NT2/D1 (cell line): ENCODE measurements around the gene ZNF597.

Experiments used
- DNase-seq: peaks from one replicate; pipeline ENCODE4 v3.0.0-alpha.2; 2011; ENCODE audit warnings: low read depth, low spot score
- H3K27me3 ChIP-seq: 2 replicates; pipeline ENCODE4 v1.6.0; 2011; ENCODE audit warnings: mild to moderate bottlenecking; ENCODE audit not compliant: insufficient read length, insufficient read depth
- H3K36me3 ChIP-seq: 2 replicates; pipeline ENCODE4 v1.6.1; 2011; ENCODE audit warnings: mild to moderate bottlenecking, low read length, mixed read lengths; ENCODE audit not compliant: insufficient read depth, insufficient read length
- H3K4me1 ChIP-seq: 2 replicates; pipeline ENCODE4 v1.5.1; 2011; ENCODE audit not compliant: insufficient read depth, insufficient read length
- H3K4me3 ChIP-seq: 2 replicates; pipeline ENCODE4 v1.5.1; 2011; ENCODE audit warnings: low read depth; ENCODE audit not compliant: insufficient read length
- H3K9ac ChIP-seq: 2 replicates; pipeline ENCODE4 v1.6.0; 2011; ENCODE audit warnings: low read depth; ENCODE audit not compliant: insufficient read length
- H3K9me3 ChIP-seq: 2 replicates; pipeline ENCODE4 v1.5.1; 2011; ENCODE audit warnings: mild to moderate bottlenecking, low read length; ENCODE audit not compliant: insufficient read depth
- SUZ12 ChIP-seq: IDR thresholded peaks from 2 replicates; pipeline ENCODE4 v1.6.1; 2011; ENCODE audit not compliant: insufficient read length, insufficient read depth; ENCODE audit errors: extremely low read depth
- YY1 ChIP-seq: IDR thresholded peaks from 2 replicates; pipeline ENCODE4 v1.6.1; 2011; ENCODE audit not compliant: insufficient read length, insufficient read depth
- ZNF274 ChIP-seq: IDR thresholded peaks from 2 replicates; pipeline ENCODE4 v1.6.1; 2011; ENCODE audit warnings: mild to moderate bottlenecking, low read depth, low read length

ZNF597 gene

DNA sequence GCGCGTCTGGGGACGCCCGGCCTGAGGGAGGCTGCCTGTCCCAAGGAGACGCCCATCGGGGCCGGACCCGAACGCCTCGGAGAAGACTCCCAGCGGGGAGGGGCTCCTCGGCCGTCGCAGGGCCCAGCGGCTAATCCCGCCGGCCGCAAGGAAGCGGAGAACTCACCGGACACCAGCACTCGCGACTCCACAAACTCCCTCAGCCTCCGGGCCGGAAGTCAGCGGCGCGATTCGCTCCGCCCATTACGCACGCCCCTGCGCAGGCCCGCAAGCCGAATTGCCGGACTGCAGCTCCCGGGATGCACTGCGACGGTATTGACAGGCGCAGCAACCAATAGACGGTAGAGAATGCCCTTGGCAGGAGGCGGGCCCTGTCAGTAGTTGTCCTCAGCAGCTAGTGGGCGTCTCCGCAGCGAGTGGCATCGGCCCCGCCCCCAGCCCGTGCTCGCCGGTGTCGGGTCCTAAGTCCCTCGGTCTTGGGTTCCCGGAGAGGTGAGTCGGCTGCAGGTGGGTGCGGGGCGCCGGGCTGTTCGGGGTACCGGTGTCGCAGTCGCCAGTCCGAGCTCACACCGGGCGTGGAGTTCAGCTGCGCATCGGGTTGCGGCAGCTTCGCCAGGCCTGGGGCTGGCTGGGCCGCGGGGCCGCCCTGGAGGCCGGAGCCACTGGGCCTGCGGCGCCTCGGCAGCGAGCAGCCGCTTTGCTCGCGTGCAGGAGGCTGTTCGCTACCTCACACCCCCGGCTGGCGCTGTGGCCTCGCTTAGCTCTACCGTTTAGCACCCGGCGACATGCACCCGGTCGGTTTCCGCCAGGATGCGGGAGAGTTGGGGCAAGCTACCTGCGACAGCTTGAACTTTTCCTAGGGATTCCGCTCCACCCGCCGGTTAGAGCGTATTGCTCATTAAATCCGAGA lies 42.3 kb downstream of the ZNF597 start, which contains the start of the genes ZNF174 and ZSCAN32:
TSS of gene ZNF174 (plus strand) at position 437 of the 910 bp plus-strand sequence. CDS start 790 bp downstream, outside the sequence.
TSS of gene ZSCAN32 (minus strand) at position 226 of the 910 bp plus-strand sequence. CDS start 3,447 bp downstream, outside the sequence.
- H3K36me3 ChIP-seq: peaks cover 62% of the 10 kb centered on the region

GRCh38 chr16:3400446-3400778 lies 42.9 kb downstream of the ZNF597 start:
- TF ChIP-seq YY1 (no peak), ZNF274 (no peak), SUZ12 (no peak)
- Histone ChIP-seq H3K27me3 (no peaks in the 10 kb centered on the region), H3K9ac (peak overlapping the region; percentile 95), H3K4me1 (no peaks in the 10 kb centered on the region), H3K9me3 (peaks cover 28% of the 10 kb centered on the region), H3K36me3 (peaks cover 62% of the 10 kb centered on the region), H3K4me3 (peak overlapping the region; percentile 89)
- DNase-seq: no peak

More for the DNA sequence above, 42.3 kb downstream of the ZNF597 start, which contains the start of the genes ZNF174 and ZSCAN32:
- no peak for TF ChIP-seq YY1
- TF ChIP-seq SUZ12: no peak
- TF ChIP-seq ZNF274: no peak
- H3K9me3 ChIP-seq: peaks cover 34% of the 10 kb centered on the region
- peak; percentile 99 for DNase-seq
- H3K27me3 ChIP-seq: no peaks in the 10 kb centered on the region
- H3K9ac ChIP-seq: peak within 1 kb of the TSS; percentile 95
- H3K4me1 ChIP-seq: no peaks in the 10 kb centered on the region
- H3K4me3 ChIP-seq: peak within 1 kb of the TSS; percentile 89

- H3K36me3 ChIP-seq: peaks cover 69% of the 10 kb centered on the region
- no peak overlapping the region for H3K4me3 ChIP-seq
- no peak for TF ChIP-seq YY1
- no peak for TF ChIP-seq SUZ12
- no peak for TF ChIP-seq ZNF274
- no peak for DNase-seq
- no peaks in the 10 kb centered on the region for H3K27me3 ChIP-seq
- peaks cover 26% of the 10 kb centered on the region for H3K9me3 ChIP-seq
- no peaks in the 10 kb centered on the region for H3K4me1 ChIP-seq
- H3K9ac ChIP-seq: no peak overlapping the region
These were observed 53.5 kb downstream of the ZNF597 start for GRCh38 chr16:3389663-3390338.

- TF ChIP-seq ZNF274: no peak
- TF ChIP-seq YY1: no peak
- TF ChIP-seq SUZ12: no peak
- Histone ChIP-seq H3K9ac (no peak overlapping the region), H3K4me3 (no peak overlapping the region), H3K36me3 (peaks cover 70% of the 10 kb centered on the region), H3K27me3 (no peaks in the 10 kb centered on the region), H3K4me1 (no peaks in the 10 kb centered on the region), H3K9me3 (peaks cover 41% of the 10 kb centered on the region)
- no peak for DNase-seq
These were observed 55.0 kb downstream of the ZNF597 start for GRCh38 chr16:3388325-3388724.

DNA sequence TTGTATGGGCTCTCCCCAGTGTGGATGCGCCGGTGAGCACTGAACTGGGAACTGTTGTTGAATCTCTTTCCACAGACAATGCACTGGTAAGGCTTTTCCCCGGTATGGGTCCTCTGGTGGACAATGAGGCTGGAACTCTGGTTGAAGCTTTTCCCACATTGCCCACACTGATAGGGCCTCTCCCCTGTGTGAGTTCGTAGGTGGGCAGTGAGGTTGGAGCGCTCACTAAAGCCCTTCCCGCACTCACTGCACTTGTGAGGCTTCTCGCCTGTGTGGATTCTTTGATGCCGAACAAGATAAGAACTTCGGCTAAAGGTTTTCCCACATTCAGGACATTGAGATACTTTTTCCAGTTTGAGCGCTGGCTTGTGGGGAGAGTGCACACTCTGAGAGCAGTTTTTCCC lies 60.3 kb downstream of the ZNF597 start:
- Histone ChIP-seq H3K4me1 (no peaks in the 10 kb centered on the region), H3K27me3 (no peaks in the 10 kb centered on the region), H3K4me3 (no peak overlapping the region), H3K9me3 (peaks cover 84% of the 10 kb centered on the region), H3K9ac (no peak overlapping the region), H3K36me3 (peaks cover 57% of the 10 kb centered on the region)
- no peak for DNase-seq
- TF ChIP-seq ZNF274 (no peak), SUZ12 (no peak), YY1 (no peak)
